K562 (cell line): ENCODE measurements around the gene TMEM163. TPM values are rescaled to one million over a fixed set of nuclear protein-coding genes. Genes with fewer than 3 reads are reported as not detected.

Experiments
- ATAC-seq: fragments of 200-7000 bp; cut with Tn5 transposase; 3 replicates; pipeline ENCODE4 v1.9.1; 2020; ENCODE audit warnings: moderate library complexity
- BruUV-seq: library from RNA; stranded (reverse); fragments of 400-500 nt; replicated peaks from 2 replicates; lab custom pipeline; 2021; lab: Mats Ljungman, UMichigan
- CTCF ChIA-PET: fragments of 300-600 bp; formaldehyde crosslinking; extraction: SDS; loops from one replicate; lab custom pipeline; 2021; ENCODE audit warnings: low intra/inter-chr PET ratio; lab: Yijun Ruan, JAX
- POLR2A ChIA-PET: fragments of 300-600, 350-650 bp; sonication (Branson Sonifier 250); formaldehyde crosslinking; extraction: SDS; loops from one replicate; lab custom pipeline; 2021; ENCODE audit warnings: antibody characterized with exemption, inconsistent platforms; lab: Yijun Ruan, JAX
- DNase-seq, 4 experiments: peaks; one replicate each; pipeline versions ENCODE4 v3.0.0 to v3.0.0-alpha.2; 2011 to 2018; ENCODE audit warnings: low spot score in 3 of 4, mixed read lengths in 3 of 4; ENCODE audit errors: extremely low read depth in 1 of 4
- FAIRE-seq: peaks from 2 replicates; lab custom pipeline; 2011; peaks lifted over from hg19 to GRCh38; lab: Jason Lieb, UNC
- H2AFZ ChIP-seq: 2 replicates; pipeline ENCODE4 v1.6.0; 2011; ENCODE audit warnings: low read depth, low read length, control low read depth, inconsistent platforms
- H3K27ac ChIP-seq: fragments of 200-600 bp; 3 replicates; pipeline ENCODE4 v1.8.0; 2011; ENCODE audit warnings: low read depth, mild to moderate bottlenecking, control low read depth, inconsistent platforms, low read length, moderate library complexity, mixed read lengths; ENCODE audit errors: extremely low read depth
- H3K27me3 ChIP-seq, 2 experiments: fragments of 300-600 bp in 1 of 2; 2 replicates in 1 of 2; 3 replicates in 1 of 2; pipeline versions ENCODE4 v1.6.0 to v1.8.0; 2011; ENCODE audit warnings: inconsistent platforms in 2 of 2, low read length in 2 of 2, mild to moderate bottlenecking in 1 of 2, mixed read lengths in 1 of 2, moderate library complexity in 1 of 2; ENCODE audit not compliant: control insufficient read depth in 2 of 2, insufficient read depth in 2 of 2
- H3K36me3 ChIP-seq: fragments of 300-600 bp; 3 replicates; pipeline ENCODE4 v1.8.0; 2011; ENCODE audit warnings: mild to moderate bottlenecking, low read length, inconsistent platforms; ENCODE audit not compliant: control insufficient read depth, insufficient read depth
- H3K4me1 ChIP-seq, 2 experiments: fragments of 200-600 bp in 1 of 2; replicated peaks in 1 of 2; 2 replicates in 1 of 2; 3 replicates in 1 of 2; pipeline versions ENCODE4 v1.5.1 to v1.8.0; 2011; ENCODE audit warnings: inconsistent platforms in 2 of 2, low read length in 2 of 2, mild to moderate bottlenecking in 1 of 2, mixed read lengths in 1 of 2, moderate library complexity in 1 of 2; ENCODE audit not compliant: control insufficient read depth in 2 of 2, insufficient read depth in 2 of 2
- H3K4me2 ChIP-seq: 2 replicates; pipeline ENCODE4 v1.6.1; 2011; ENCODE audit warnings: low read length, control low read depth, inconsistent platforms, mixed read lengths; ENCODE audit not compliant: insufficient read depth
- H3K4me3 ChIP-seq: fragments of 200-600 bp; sonication (generic), shearing (Covaris generic); 2 replicates; pipeline ENCODE4 v1.5.1; 2016; ENCODE audit warnings: control low read depth, inconsistent platforms
- H3K79me2 ChIP-seq: fragments of 200-600 bp; 3 replicates; pipeline ENCODE4 v1.8.0; 2011; ENCODE audit warnings: low read length, inconsistent platforms; ENCODE audit not compliant: control insufficient read depth, insufficient read depth
- H3K9ac ChIP-seq, 2 experiments: 2 replicates each; pipeline versions ENCODE4 v1.6.0 to v1.6.1; 2011; ENCODE audit warnings: low read depth in 2 of 2, low read length in 2 of 2, control low read depth in 1 of 2, inconsistent platforms in 1 of 2, mild to moderate bottlenecking in 1 of 2, mixed read lengths in 1 of 2; ENCODE audit not compliant: insufficient read depth in 1 of 2
- H3K9me1 ChIP-seq: one replicate; pipeline ENCODE4 v1.6.0; 2011; ENCODE audit warnings: inconsistent platforms, mild to moderate bottlenecking, low read length, moderate library complexity; ENCODE audit not compliant: control insufficient read depth, insufficient read depth
- H3K9me3 ChIP-seq: replicated peaks from 2 replicates; pipeline ENCODE4 v1.5.1; 2011; ENCODE audit warnings: low read depth, low read length, inconsistent platforms; ENCODE audit not compliant: control insufficient read depth, insufficient read depth
- H4K20me1 ChIP-seq: replicated peaks from 2 replicates; pipeline ENCODE4 v1.6.1; 2011; ENCODE audit warnings: low read length, inconsistent platforms, mixed read lengths; ENCODE audit not compliant: control insufficient read depth, insufficient read depth
- ELK3 ChIP-seq: fragments of 450-650 bp; formaldehyde crosslinking; IDR thresholded peaks from 2 replicates; pipeline ENCODE4 v1.4.0; 2020; ENCODE audit warnings: mild to moderate bottlenecking
- GTF3C2 ChIP-seq: IDR thresholded peaks from 3 replicates; pipeline ENCODE4 v1.6.1; 2011; ENCODE audit warnings: borderline replicate concordance, mild to moderate bottlenecking, moderate library complexity; ENCODE audit not compliant: insufficient read length; ENCODE audit errors: extremely low read depth
- TCFL5 ChIP-seq: fragments of 250-450 bp; sonication (Bioruptor Pico); conservative IDR thresholded peaks from 2 replicates; pipeline ENCODE4 v1.6.1; 2021; ENCODE audit warnings: mild to moderate bottlenecking, moderate library complexity, matching md5 sums
- ZC3H8 ChIP-seq: fragments of 450-650 bp; IDR thresholded peaks from 2 replicates; pipeline ENCODE4 v1.6.1; 2017
- WGBS: fragments of 100-300 bp; shearing (Covaris generic); methylation state at CpG from one replicate; pipeline ENCODE4 v1.1.6; 2016; ENCODE audit warnings: low coverage, mixed read lengths; ENCODE audit not compliant: insufficient coverage; ENCODE audit errors: missing lambda C conversion rate; 5-methylcytosine and 5-hydroxymethylcytosine counted together
- in situ Hi-C: fragments of 300-500 bp; cut with MboI; formaldehyde crosslinking; loops from 4 replicates; pipeline ENCODE4 v1.15.0; 2018; ENCODE audit warnings: inconsistent platforms, mixed read lengths
- intact Hi-C: fragments of 100-400 bp; cut with micrococcal nuclease; formaldehyde crosslinking; loops from 2 replicates; pipeline ENCODE4 v1.14.2; 2022
- polyA plus RNA-seq, 8 experiments: library from polyadenylated mRNA; depleted of rRNA in 4 of 8; stranded (reverse) in 5 of 8; unstranded in 3 of 8; fragments of >200 nt; fragmentation: Nextera tagmentation in 2 of 8; fragmentation: Illumina TruSeq in 1 of 8; extraction: Ambion mirVana in 2 of 8; extraction: Trizol in 1 of 8; gene quantifications; 2 replicates each; pipeline versions ENCODE4 v1.2.1 to v1.2.3, GENCODE V29; 2011 to 2014; ENCODE audit warnings: inconsistent platforms in 1 of 8, missing spikeins in 1 of 8
- total RNA-seq, 7 experiments: library from RNA; depleted of rRNA in 6 of 7; stranded (reverse); fragments of >200 nt in 6 of 7; fragmentation: Illumina TruSeq in 2 of 7; extraction: Trizol in 2 of 7; gene quantifications; 2 replicates each; pipeline versions ENCODE4 v1.2.1 to v1.2.3, GENCODE V29; 2011 to 2021; ENCODE audit warnings: low replicate concordance in 1 of 7

Gene TMEM163
- total and polyA plus RNA-seq, 9 of the 15 experiments (the other 6 are each of a cell fraction or from before 2014, with no cell fraction given): 0.04 to 0.68 (median 0.16) TPM; not detected in 3

GRCh38 chr2:134491022-134491421 is 227.8 kb downstream of the TMEM163 start:
- TF ChIP-seq GTF3C2: no peak
- TF ChIP-seq ZC3H8: no peak
- no peak for TF ChIP-seq TCFL5 (CRISPR knock-in tag)
- TF ChIP-seq ELK3 (CRISPR knock-in tag): no peak
- FAIRE-seq: no peak

More at GRCh38 chr2:134491022-134491421, 227.8 kb downstream of the TMEM163 start:
- BruUV-seq: no TSS peak
- Histone ChIP-seq H3K27ac (no peak overlapping the region), H3K4me1 (no peaks in the 10 kb centered on the region), H3K9me1 (no peaks in the 10 kb centered on the region), H3K9ac (no peak overlapping the region), H3K79me2 (no peaks in the 10 kb centered on the region), H3K4me2 (no peak overlapping the region), H3K9me3 (no peaks in the 10 kb centered on the region), H3K36me3 (no peaks in the 10 kb centered on the region), H2AFZ (no peak overlapping the region), H3K27me3 (peaks cover 17 to 33% of the 10 kb centered on the region in 2 experiments; a peak in 4 of 5 replicates), H4K20me1 (no peaks in the 10 kb centered on the region), H3K4me3 (no peak overlapping the region)
- CTCF ChIA-PET: no interaction called here
- intact Hi-C loops (no loop called here), in situ Hi-C loops (loop anchor here (10.0 kb wide), 1 partner anchor 986 kb away; no protein-coding TSS in a partner anchor)
- DNase-seq (no peak), ATAC-seq (no peak)
- POLR2A ChIA-PET: no interaction called here
- WGBS: 0% methylated on average over 4 of the region's 4 CpGs
